Stimulated activated naive CD8-positive, alpha-beta T cell treated with anti-CD3 and anti-CD28 coated beads, Interleukin-15, Interleukin-2, amounts not matched to agents 100 ng/mL and 50 ng/mL, for 24 hours (primary cell): ENCODE results near the gene PYDC1.
"Not testable (repeated sequence)": the region's sequence is repeated elsewhere in the genome, so short reads cannot be mapped to it uniquely, and the experiment has no call there.

ENCODE experiments used
- H3K27ac Mint-ChIP-seq: one replicate; pipeline ENCODE4 v1.8.0; 2021; ENCODE audit warnings: mild to moderate bottlenecking, mixed read lengths
- H3K27me3 Mint-ChIP-seq: one replicate; pipeline ENCODE4 v1.8.0; 2021; ENCODE audit warnings: mixed read lengths
- H3K36me3 Mint-ChIP-seq: one replicate; pipeline ENCODE4 v1.8.0; 2021; ENCODE audit warnings: low read depth, mixed read lengths
- H3K4me1 Mint-ChIP-seq: one replicate; pipeline ENCODE4 v1.8.0; 2021; ENCODE audit warnings: low read depth, mixed read lengths
- H3K4me3 Mint-ChIP-seq: one replicate; pipeline ENCODE4 v1.8.0; 2021; ENCODE audit warnings: mild to moderate bottlenecking, mixed read lengths
- H3K9me3 Mint-ChIP-seq: one replicate; pipeline ENCODE4 v1.8.0; 2021; ENCODE audit warnings: mixed read lengths

PYDC1 gene

DNA sequence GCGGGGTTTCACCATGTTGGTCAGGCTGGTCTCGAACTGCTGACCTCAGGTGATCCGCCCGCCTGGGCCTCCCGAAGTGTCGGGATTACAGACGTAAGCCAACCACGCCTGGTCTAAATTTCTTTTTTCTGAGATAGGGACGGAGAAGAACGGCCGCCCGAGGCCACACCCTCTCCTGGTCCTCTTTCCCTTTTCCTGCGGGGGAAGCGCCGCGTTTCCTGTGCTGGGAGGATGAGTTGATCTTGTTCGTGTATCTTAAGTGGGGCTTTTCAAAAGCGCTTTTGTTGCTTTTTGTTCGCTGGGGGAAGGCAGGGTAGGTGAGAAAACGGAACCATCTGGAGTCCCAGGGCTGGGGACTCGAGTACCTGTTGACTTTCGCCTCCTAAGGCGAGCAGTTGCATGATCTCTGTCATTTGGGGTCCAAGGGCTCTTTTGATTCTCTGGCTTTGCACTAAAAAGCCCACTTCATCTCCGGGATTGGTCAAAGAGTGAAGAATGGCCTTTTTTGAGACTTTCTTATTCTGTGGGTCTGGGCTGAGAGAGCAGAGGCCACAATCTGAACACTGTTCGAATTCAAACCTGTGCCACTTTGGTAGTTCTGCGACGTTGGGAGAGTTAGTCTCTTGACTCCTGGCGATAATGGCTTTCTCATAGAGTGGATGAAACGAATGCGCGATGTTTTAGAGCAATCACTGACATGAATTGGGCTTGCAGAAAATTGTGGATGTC, 35.7 kb downstream of the PYDC1 start:
- Mint-ChIP-seq H3K9me3 (no peaks in the 10 kb centered on the region), H3K36me3 (peaks cover 62% of the 10 kb centered on the region), H3K4me3 (peak overlapping the region; percentile 91), H3K27me3 (no peaks in the 10 kb centered on the region), H3K27ac (peak overlapping the region; percentile 99), H3K4me1 (peaks cover 83% of the 10 kb centered on the region)

DNA sequence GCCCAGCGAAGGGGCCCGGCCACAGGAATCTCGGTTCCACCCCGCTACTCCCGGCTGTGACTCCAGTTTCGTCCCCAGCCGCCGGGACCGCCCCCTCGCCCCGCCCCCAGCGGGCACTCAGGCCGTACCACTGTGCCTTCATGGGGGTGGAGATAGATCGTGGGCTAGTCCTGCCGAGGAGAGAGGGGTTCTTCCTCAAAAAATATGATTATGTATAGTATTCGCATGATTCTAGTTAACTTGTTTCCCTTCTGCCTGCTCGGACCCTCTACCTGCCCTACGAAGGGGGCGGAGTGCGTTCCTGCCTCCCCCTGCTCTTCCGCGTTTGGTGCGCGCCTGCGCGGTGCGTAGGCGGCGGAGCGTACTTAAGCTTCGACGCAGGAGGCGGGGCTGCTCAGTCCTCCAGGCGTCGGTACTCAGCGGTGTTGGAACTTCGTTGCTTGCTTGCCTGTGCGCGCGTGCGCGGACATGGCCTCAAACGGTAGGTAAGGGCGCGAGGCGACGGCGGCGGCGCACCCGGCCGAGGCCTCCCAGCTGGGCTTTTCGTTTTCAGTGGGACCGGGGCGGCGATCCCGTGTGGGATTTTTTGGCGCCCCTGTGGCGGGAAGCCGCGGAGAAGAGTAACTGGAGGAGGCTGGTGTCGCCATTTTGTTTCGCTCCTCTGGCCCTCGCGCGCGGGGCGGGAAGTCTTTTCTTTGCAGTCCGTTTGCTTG, 37.0 kb downstream of the PYDC1 start, which contains the start of gene FUS:
FUS (plus strand) TSS at position 393 of the 713 bp plus-strand sequence; CDS start at position 469, 76 bp downstream.
- Mint-ChIP-seq H3K4me3 (peak within 1 kb of the TSS; percentile 91), H3K27ac (peak within 1 kb of the TSS; percentile 99), H3K4me1 (peaks cover 70% of the 10 kb centered on the region), H3K9me3 (no peaks in the 10 kb centered on the region), H3K27me3 (no peaks in the 10 kb centered on the region), H3K36me3 (peaks cover 48% of the 10 kb centered on the region)

DNA sequence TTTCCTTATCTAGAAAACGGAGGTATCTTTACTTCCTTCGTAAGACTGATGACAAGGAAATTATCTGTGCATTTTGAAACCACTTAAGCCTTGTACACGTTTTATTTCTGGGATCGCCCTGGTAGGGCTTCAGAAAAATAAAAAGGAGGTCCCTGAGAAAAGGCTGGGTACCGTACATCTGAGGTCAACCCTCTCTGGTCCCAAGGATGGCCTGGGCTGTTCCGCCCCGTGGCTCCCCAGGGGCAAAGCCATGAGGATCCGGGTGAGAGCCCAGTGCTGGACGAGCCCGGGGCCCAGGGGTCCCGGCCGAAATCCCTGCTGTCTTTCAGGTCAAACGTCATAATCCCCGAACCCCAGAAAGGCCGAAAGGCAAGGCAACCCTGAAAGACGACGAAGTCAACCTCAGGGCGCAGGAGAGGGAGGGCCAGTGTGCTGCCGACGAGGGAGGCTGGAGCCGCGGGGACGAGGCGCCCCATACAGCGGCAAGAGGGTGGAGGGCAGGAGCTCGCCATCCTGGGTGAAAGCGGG, 37.7 kb downstream of the PYDC1 start:
- Mint-ChIP-seq H3K9me3 (no peaks in the 10 kb centered on the region), H3K4me3 (peak overlapping the region; percentile 91), H3K27me3 (no peaks in the 10 kb centered on the region), H3K4me1 (peaks cover 64% of the 10 kb centered on the region), H3K27ac (peak overlapping the region; percentile 99), H3K36me3 (peaks cover 42% of the 10 kb centered on the region)

DNA sequence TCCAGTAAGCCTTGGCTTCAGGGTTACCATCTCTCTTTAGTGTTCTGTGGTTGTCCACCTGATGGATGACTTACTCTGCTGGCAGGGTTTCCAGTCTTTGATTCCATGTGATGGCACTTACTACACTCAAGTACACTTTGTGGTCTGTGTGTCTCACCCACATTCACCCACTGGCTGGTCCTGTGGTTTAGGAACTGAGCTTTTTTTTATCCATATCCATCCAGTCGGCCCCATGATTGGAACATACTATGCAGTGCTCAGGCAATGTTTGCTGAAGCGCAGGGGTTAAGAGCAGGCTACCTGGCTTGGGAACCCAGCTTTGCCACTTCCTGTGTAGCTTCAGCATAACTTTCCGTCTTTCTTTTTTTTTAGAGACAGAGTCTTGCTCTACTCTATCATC, 39.8 kb downstream of the PYDC1 start:
- peaks cover 43% of the 10 kb centered on the region for H3K4me1 Mint-ChIP-seq
- peak overlapping the region; percentile 71 for H3K27ac Mint-ChIP-seq
- peak overlapping the region; percentile 15 for H3K4me3 Mint-ChIP-seq
- H3K27me3 Mint-ChIP-seq: no peaks in the 10 kb centered on the region
- H3K36me3 Mint-ChIP-seq: peaks cover 21% of the 10 kb centered on the region
- H3K9me3 Mint-ChIP-seq: no peaks in the 10 kb centered on the region

DNA sequence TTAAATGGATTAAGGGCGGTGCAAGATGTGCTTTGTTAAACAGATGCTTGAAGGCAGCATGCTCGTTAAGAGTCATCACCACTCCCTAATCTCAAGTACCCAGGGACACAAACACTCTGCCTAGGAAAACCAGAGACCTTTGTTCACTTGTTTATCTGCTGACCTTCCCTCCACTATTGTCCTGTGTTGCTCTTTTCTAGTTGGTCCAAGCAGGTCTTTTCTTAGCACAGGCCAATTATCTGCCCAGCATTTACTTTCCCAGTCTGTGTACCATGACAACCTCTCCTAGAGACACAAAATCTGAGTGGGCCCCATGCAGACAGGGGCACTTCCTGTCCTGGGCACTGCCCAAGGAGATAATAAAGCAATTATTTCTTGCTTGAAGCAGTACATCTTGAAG, 46.9 kb downstream of the PYDC1 start:
- not testable (repeated sequence) for H3K4me3 Mint-ChIP-seq, H3K27ac Mint-ChIP-seq, H3K27me3 Mint-ChIP-seq, H3K9me3 Mint-ChIP-seq, H3K36me3 Mint-ChIP-seq, H3K4me1 Mint-ChIP-seq

DNA sequence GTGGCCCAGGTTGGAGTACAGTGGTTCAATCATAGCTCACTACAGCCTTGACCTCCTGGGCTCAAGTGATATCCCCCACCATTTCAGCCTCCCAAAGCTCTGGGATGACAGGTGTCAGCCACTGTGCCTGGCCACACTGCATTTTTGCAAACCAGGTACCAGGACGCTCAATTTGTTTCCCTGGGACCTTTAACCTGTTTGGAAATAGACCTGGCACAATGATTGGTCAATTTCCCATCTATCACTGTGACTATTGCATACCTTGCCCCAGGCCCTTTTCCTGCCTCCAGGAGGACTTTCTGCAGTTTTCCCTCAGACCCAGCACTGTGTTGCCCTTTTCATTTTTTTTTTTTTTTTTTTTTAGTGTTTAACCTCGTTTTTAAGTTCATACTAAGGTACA, 48.1 kb downstream of the PYDC1 start:
- no peaks in the 10 kb centered on the region for H3K36me3 Mint-ChIP-seq
- no peak overlapping the region for H3K27ac Mint-ChIP-seq
- no peaks in the 10 kb centered on the region for H3K4me1 Mint-ChIP-seq
- no peak overlapping the region for H3K4me3 Mint-ChIP-seq
- H3K9me3 Mint-ChIP-seq: no peaks in the 10 kb centered on the region
- H3K27me3 Mint-ChIP-seq: no peaks in the 10 kb centered on the region

DNA sequence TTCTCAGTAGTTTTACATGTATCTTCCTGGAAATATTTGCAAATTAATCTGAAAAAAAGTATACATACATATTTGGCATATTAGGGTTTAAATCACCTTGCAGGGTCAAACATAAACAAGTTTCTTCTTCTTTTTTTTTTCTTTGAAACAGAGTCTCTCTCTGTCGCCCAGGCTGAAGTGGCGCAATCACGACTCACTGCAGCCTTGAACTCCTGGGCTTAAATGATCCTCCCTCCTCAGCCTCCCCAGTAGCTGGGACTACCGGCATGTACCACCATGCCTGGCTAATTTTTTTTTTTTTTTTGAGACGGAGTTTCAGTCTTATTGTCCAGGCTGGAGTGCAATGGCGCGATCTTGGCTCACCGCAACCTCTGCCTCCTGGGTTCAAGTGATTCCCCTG, 49.6 kb downstream of the PYDC1 start:
- no peak overlapping the region for H3K4me3 Mint-ChIP-seq
- H3K27ac Mint-ChIP-seq: no peak overlapping the region
- no peaks in the 10 kb centered on the region for H3K27me3 Mint-ChIP-seq
- no peaks in the 10 kb centered on the region for H3K4me1 Mint-ChIP-seq
- H3K36me3 Mint-ChIP-seq: no peaks in the 10 kb centered on the region
- no peaks in the 10 kb centered on the region for H3K9me3 Mint-ChIP-seq
